HepG2 (cell line): ENCODE measurements around the gene ANKS6. TPM values are rescaled to one million over a fixed set of nuclear protein-coding genes. Genes with fewer than 3 reads are reported as not detected.
A peak's percentile ranks its signal among the peaks of the same experiment; 100 is the strongest.

Source experiments
- ATAC-seq: fragments of 200-7000 bp; cut with Tn5 transposase; 3 replicates; pipeline ENCODE4 v1.9.1; 2020; ENCODE audit warnings: mild to moderate bottlenecking, moderate library complexity
- BruUV-seq: library from RNA; stranded (reverse); fragments of 400-500 nt; replicated peaks from 2 replicates; lab custom pipeline; 2021; lab: Mats Ljungman, UMichigan
- CTCF ChIA-PET: fragments of 300-600 bp; formaldehyde crosslinking; extraction: SDS; loops from one replicate; lab custom pipeline; 2021; ENCODE audit warnings: low total read pairs, inconsistent platforms, low intra/inter-chr PET ratio; lab: Yijun Ruan, JAX
- POLR2A ChIA-PET: fragments of 350-600 bp; sonication (Branson Sonifier 250); formaldehyde crosslinking; loops from one replicate; lab custom pipeline; 2020; ENCODE audit warnings: antibody characterized with exemption, inconsistent platforms; lab: Yijun Ruan, JAX
- DNase-seq: peaks from one replicate; pipeline ENCODE4 v3.0.0-alpha.2; 2015; ENCODE audit warnings: low spot score
- FAIRE-seq: peaks from 3 replicates; lab custom pipeline; 2011; peaks lifted over from hg19 to GRCh38; lab: Jason Lieb, UNC
- H2AFZ ChIP-seq: one replicate; pipeline ENCODE4 v1.6.1; 2011; ENCODE audit warnings: low read length, inconsistent platforms
- H3K27ac ChIP-seq: fragments of 300-600 bp; 3 replicates; pipeline ENCODE4 v1.8.0; 2011; ENCODE audit warnings: mixed run types, mild to moderate bottlenecking, mixed read lengths, low read length, inconsistent platforms; ENCODE audit not compliant: insufficient read depth; ENCODE audit errors: extremely low read length
- H3K27me3 ChIP-seq, 2 experiments: fragments of 200-600 bp in 1 of 2; 2 replicates in 1 of 2; 3 replicates in 1 of 2; pipeline versions ENCODE4 v1.6.0 to v1.8.0; 2011; ENCODE audit warnings: low read length in 2 of 2, mild to moderate bottlenecking in 2 of 2, moderate library complexity in 2 of 2, inconsistent platforms in 1 of 2; ENCODE audit not compliant: insufficient read depth in 2 of 2, control insufficient read depth in 1 of 2
- H3K36me3 ChIP-seq, 2 experiments: fragments of 200-600 bp in 1 of 2; replicated peaks in 1 of 2; 2 replicates in 1 of 2; 3 replicates in 1 of 2; pipeline versions ENCODE4 v1.5.1 to v1.8.0; 2011; ENCODE audit warnings: low read length in 2 of 2, inconsistent platforms in 1 of 2; ENCODE audit not compliant: insufficient read depth in 2 of 2, control insufficient read depth in 1 of 2
- H3K4me1 ChIP-seq: 2 replicates; pipeline ENCODE4 v1.5.1; 2012; ENCODE audit warnings: low read length, inconsistent platforms; ENCODE audit not compliant: insufficient read depth
- H3K4me2 ChIP-seq: 2 replicates; pipeline ENCODE4 v1.6.0; 2011; ENCODE audit warnings: low read depth, low read length, inconsistent platforms
- H3K4me3 ChIP-seq, 3 experiments: fragments of 200-600 bp in 1 of 3; sonication (generic), shearing (Covaris generic) in 1 of 3; replicated peaks in 1 of 3; 2 replicates each; pipeline ENCODE4 v1.5.1; 2011 to 2016; ENCODE audit warnings: low read length in 3 of 3, inconsistent platforms in 2 of 3, low read depth in 2 of 3, mild to moderate bottlenecking in 2 of 3, control low read depth in 1 of 3, mixed read lengths in 1 of 3; ENCODE audit not compliant: insufficient read depth in 1 of 3
- H3K79me2 ChIP-seq: one replicate; pipeline ENCODE4 v1.6.1; 2011; ENCODE audit warnings: low read length, inconsistent platforms; ENCODE audit not compliant: insufficient read depth
- H3K9ac ChIP-seq: 2 replicates; pipeline ENCODE4 v1.6.0; 2011; ENCODE audit warnings: mild to moderate bottlenecking, low read depth, low read length, inconsistent platforms; ENCODE audit not compliant: insufficient read depth
- H3K9me3 ChIP-seq: 2 replicates; pipeline ENCODE4 v1.5.1; 2012; ENCODE audit warnings: mild to moderate bottlenecking, low read length
- H4K20me1 ChIP-seq: 2 replicates; pipeline ENCODE4 v1.6.0; 2011; ENCODE audit warnings: inconsistent platforms, mild to moderate bottlenecking, low read length, moderate library complexity; ENCODE audit not compliant: insufficient read depth
- CENPT ChIP-seq: sonication (generic); formaldehyde crosslinking; IDR thresholded peaks from 2 replicates; pipeline ENCODE4 v1.8.0; 2022; ENCODE audit warnings: low read depth, mild to moderate bottlenecking, moderate library complexity, missing genetic modification reagents
- GATAD2A ChIP-seq: IDR thresholded peaks from 2 replicates; pipeline ENCODE4 v1.6.1; 2016
- MEIS1 ChIP-seq: sonication (generic); formaldehyde crosslinking; IDR thresholded peaks from 2 replicates; pipeline ENCODE4 v1.9.0; 2021; ENCODE audit warnings: mild to moderate bottlenecking, missing genetic modification reagents, moderate library complexity, borderline replicate concordance
- MIXL1 ChIP-seq: IDR thresholded peaks from 2 replicates; pipeline ENCODE4 v1.6.1; 2016
- MLLT10 ChIP-seq: sonication (generic); formaldehyde crosslinking; IDR thresholded peaks from 2 replicates; pipeline ENCODE4 v1.4.0; 2020; ENCODE audit warnings: missing genetic modification reagents
- RBM22 ChIP-seq: fragments of 200-400 bp; formaldehyde crosslinking; optimal IDR thresholded peaks from 2 replicates; pipeline ENCODE3; 2017; ENCODE audit warnings: mild to moderate bottlenecking, low read length, moderate library complexity
- TEAD2 ChIP-seq: sonication (generic); formaldehyde crosslinking; IDR thresholded peaks from 2 replicates; pipeline ENCODE4 v1.9.0; 2021; ENCODE audit warnings: missing genetic modification reagents
- TRIM24 ChIP-seq: sonication (generic); formaldehyde crosslinking; IDR thresholded peaks from 2 replicates; pipeline ENCODE4 v1.8.0; 2022; ENCODE audit warnings: mild to moderate bottlenecking, missing genetic modification reagents
- ZBTB3 ChIP-seq: sonication (generic); formaldehyde crosslinking; IDR thresholded peaks from 2 replicates; pipeline ENCODE4 v1.4.0; 2020; ENCODE audit warnings: low read depth, mild to moderate bottlenecking, moderate library complexity, missing genetic modification reagents, borderline replicate concordance
- ZNF10 ChIP-seq: sonication (generic); formaldehyde crosslinking; IDR thresholded peaks from 2 replicates; pipeline ENCODE4 v1.4.0; 2020; ENCODE audit warnings: mild to moderate bottlenecking, low read depth, missing genetic modification reagents, borderline replicate concordance
- ZNF234 ChIP-seq: sonication (generic); formaldehyde crosslinking; conservative IDR thresholded peaks from 2 replicates; pipeline ENCODE4 v1.5.1; 2020; ENCODE audit warnings: mild to moderate bottlenecking, missing genetic modification reagents
- ZNF296 ChIP-seq: sonication (generic); formaldehyde crosslinking; conservative IDR thresholded peaks from 2 replicates; pipeline ENCODE4 v1.5.0; 2020; ENCODE audit warnings: mild to moderate bottlenecking, missing genetic modification reagents
- ZNF589 ChIP-seq: sonication (generic); formaldehyde crosslinking; conservative IDR thresholded peaks from 2 replicates; pipeline ENCODE4 v1.8.0; 2022; ENCODE audit warnings: mild to moderate bottlenecking, moderate library complexity, missing genetic modification reagents
- ZNF607 ChIP-seq: sonication (generic); formaldehyde crosslinking; IDR thresholded peaks from 2 replicates; pipeline ENCODE4 v1.5.1; 2020; ENCODE audit warnings: missing genetic modification reagents, mild to moderate bottlenecking, borderline replicate concordance
- ZNF878 ChIP-seq: sonication (generic); formaldehyde crosslinking; IDR thresholded peaks from 2 replicates; pipeline ENCODE4 v1.8.1; 2023; ENCODE audit warnings: mild to moderate bottlenecking, missing genetic modification reagents, moderate library complexity
- WGBS: methylation state at CpG from one replicate; pipeline ENCODE4 v1.1.6; 2017; ENCODE audit warnings: low lambda C conversion rate; 5-methylcytosine and 5-hydroxymethylcytosine counted together
- in situ Hi-C: cut with HindIII; loops from 2 replicates; pipeline ENCODE4 v1.10.0; 2017; ENCODE audit warnings: low pct_unique_long_range_greater_than_20kb; ENCODE audit not compliant: extremely low pct_ligation_motif_present
- intact Hi-C: fragments of 100-400 bp; cut with micrococcal nuclease; formaldehyde crosslinking; loops from one replicate; pipeline ENCODE4 v1.10.0; 2022; ENCODE audit not compliant: unreplicated experiment
- polyA plus RNA-seq, 8 experiments: library from polyadenylated mRNA; depleted of rRNA in 3 of 8; stranded (reverse) in 7 of 8; unstranded in 1 of 8; fragments of >200 nt; fragmentation: Illumina TruSeq in 4 of 8; extraction: Trizol in 4 of 8; gene quantifications; 2 replicates each; pipeline versions ENCODE4 v1.2.1 to v1.2.3, GENCODE V29; 2011 to 2016; ENCODE audit warnings: low read depth in 4 of 8, missing spikeins in 1 of 8, mixed read lengths in 1 of 8; ENCODE audit not compliant: insufficient read depth in 1 of 8
- total RNA-seq, 5 experiments: library from RNA; depleted of rRNA; stranded (reverse); fragments of >200 nt; fragmentation: Illumina TruSeq; extraction: Trizol; gene quantifications; 2 replicates each; pipeline ENCODE4 v1.2.3, GENCODE V29; 2016; ENCODE audit warnings: low read depth in 1 of 5
- TF ChIP-seq, protein P1 (sequence below): IDR thresholded peaks from 2 replicates; pipeline ENCODE4 v1.4.0; 2020; ENCODE audit warnings: mild to moderate bottlenecking, missing genetic modification reagents
- TF ChIP-seq, protein P2 (sequence below): IDR thresholded peaks from 2 replicates; pipeline ENCODE4 v1.6.1; 2012; ENCODE audit warnings: inconsistent platforms
- TF ChIP-seq, protein P3 (sequence below): sonication (generic); formaldehyde crosslinking; IDR thresholded peaks from 2 replicates; pipeline ENCODE4 v1.9.0; 2021; ENCODE audit warnings: missing genetic modification reagents, borderline replicate concordance
- TF ChIP-seq, protein P4 (sequence below): IDR thresholded peaks from 2 replicates; pipeline ENCODE4 v1.6.1; 2018; ENCODE audit warnings: missing genetic modification reagents

The ANKS6 gene
- total and polyA plus RNA-seq, 2 of the 13 experiments (the other 11 are each of a cell fraction or from before 2014, with no cell fraction given) = 8.8 to 10.7 TPM

DNA sequence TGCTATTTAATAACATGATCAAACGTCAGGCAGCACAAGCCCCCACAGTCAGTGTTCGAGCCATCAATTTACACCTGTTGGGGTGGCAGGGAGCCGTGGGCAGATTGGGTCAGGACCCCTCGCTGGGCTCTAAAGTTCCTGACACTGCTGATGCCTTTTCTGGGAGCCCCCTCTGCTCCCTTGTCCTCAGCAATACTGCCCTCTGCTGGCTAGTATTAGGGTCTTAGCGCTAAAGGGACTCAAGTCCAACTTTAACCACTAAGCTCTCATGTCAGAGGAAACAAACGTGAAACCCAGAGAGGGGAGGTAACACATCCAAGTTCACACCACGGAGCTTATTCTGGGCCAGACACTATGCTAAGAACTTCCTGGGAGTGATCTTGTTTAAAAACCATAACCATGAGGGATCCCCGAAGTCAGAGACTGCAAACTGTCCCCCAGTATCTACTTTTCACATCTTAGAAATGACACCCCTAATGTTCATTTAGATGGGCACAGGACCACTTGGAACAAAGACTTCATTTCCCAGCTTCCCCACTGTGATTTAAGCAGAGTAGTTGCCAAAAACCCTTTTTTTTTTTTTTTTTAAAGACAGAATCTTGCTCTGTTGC lies 20.4 kb downstream of the ANKS6 start:
- peak; percentile 67 for DNase-seq
- Histone ChIP-seq H3K9ac (no peak overlapping the region), H2AFZ (no peak overlapping the region), H3K36me3 (peaks cover 0 to 1% of the 10 kb centered on the region in 2 experiments; a peak in 1 of 5 replicates), H3K79me2 (no peaks in the 10 kb centered on the region), H3K9me3 (no peaks in the 10 kb centered on the region), H3K4me3 (no peak overlapping the region), H3K27ac (no peak overlapping the region), H4K20me1 (no peaks in the 10 kb centered on the region; the same call in 1 of the 2 replicates), H3K4me1 (peaks cover 26% of the 10 kb centered on the region), H3K27me3 (no peaks in the 10 kb centered on the region), H3K4me2 (no peak overlapping the region)
- intact Hi-C loops (loop anchor here (1.0 kb wide), 1 partner anchor 461 kb away; no protein-coding TSS in a partner anchor), in situ Hi-C loops (loop anchor here (5.0 kb wide), 1 partner anchor 459 kb away; no protein-coding TSS in a partner anchor)
- ATAC-seq = peak; percentile 50
- WGBS = 33% methylated on average over 8 of the region's 8 CpGs
- ChIA-PET CTCF (interaction anchor here (1.1 to 2.3 kb wide), 2 partner anchors 20 to 460 kb away, joined by 4 to 21 read pairs; partner anchors contain the start of gene ANKS6), POLR2A (no interaction called here)
- peak; percentile 55 for FAIRE-seq
- BruUV-seq = no TSS peak
- TF ChIP-seq ZNF607 (CRISPR knock-in tag) = no peak
- TF ChIP-seq ZNF878 (CRISPR knock-in tag) = no peak
- TF ChIP-seq, protein P1, sequence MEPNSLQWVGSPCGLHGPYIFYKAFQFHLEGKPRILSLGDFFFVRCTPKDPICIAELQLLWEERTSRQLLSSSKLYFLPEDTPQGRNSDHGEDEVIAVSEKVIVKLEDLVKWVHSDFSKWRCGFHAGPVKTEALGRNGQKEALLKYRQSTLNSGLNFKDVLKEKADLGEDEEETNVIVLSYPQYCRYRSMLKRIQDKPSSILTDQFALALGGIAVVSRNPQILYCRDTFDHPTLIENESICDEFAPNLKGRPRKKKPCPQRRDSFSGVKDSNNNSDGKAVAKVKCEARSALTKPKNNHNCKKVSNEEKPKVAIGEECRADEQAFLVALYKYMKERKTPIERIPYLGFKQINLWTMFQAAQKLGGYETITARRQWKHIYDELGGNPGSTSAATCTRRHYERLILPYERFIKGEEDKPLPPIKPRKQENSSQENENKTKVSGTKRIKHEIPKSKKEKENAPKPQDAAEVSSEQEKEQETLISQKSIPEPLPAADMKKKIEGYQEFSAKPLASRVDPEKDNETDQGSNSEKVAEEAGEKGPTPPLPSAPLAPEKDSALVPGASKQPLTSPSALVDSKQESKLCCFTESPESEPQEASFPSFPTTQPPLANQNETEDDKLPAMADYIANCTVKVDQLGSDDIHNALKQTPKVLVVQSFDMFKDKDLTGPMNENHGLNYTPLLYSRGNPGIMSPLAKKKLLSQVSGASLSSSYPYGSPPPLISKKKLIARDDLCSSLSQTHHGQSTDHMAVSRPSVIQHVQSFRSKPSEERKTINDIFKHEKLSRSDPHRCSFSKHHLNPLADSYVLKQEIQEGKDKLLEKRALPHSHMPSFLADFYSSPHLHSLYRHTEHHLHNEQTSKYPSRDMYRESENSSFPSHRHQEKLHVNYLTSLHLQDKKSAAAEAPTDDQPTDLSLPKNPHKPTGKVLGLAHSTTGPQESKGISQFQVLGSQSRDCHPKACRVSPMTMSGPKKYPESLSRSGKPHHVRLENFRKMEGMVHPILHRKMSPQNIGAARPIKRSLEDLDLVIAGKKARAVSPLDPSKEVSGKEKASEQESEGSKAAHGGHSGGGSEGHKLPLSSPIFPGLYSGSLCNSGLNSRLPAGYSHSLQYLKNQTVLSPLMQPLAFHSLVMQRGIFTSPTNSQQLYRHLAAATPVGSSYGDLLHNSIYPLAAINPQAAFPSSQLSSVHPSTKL (CRISPR knock-in tag) = no peak
- TF ChIP-seq, protein P2, sequence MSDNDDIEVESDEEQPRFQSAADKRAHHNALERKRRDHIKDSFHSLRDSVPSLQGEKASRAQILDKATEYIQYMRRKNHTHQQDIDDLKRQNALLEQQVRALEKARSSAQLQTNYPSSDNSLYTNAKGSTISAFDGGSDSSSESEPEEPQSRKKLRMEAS = no peak
- no peak for TF ChIP-seq RBM22
- no peak for TF ChIP-seq ZNF234 (CRISPR knock-in tag)
- TF ChIP-seq GATAD2A = no peak
- TF ChIP-seq TRIM24 (CRISPR knock-in tag) = no peak
- no peak for TF ChIP-seq MIXL1 (CRISPR knock-in tag)
- no peak for TF ChIP-seq ZNF10 (CRISPR knock-in tag)
- TF ChIP-seq, protein P3, sequence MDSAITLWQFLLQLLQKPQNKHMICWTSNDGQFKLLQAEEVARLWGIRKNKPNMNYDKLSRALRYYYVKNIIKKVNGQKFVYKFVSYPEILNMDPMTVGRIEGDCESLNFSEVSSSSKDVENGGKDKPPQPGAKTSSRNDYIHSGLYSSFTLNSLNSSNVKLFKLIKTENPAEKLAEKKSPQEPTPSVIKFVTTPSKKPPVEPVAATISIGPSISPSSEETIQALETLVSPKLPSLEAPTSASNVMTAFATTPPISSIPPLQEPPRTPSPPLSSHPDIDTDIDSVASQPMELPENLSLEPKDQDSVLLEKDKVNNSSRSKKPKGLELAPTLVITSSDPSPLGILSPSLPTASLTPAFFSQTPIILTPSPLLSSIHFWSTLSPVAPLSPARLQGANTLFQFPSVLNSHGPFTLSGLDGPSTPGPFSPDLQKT (CRISPR knock-in tag) = no peak
- no peak for TF ChIP-seq ZBTB3 (CRISPR knock-in tag)
- TF ChIP-seq, protein P4, sequence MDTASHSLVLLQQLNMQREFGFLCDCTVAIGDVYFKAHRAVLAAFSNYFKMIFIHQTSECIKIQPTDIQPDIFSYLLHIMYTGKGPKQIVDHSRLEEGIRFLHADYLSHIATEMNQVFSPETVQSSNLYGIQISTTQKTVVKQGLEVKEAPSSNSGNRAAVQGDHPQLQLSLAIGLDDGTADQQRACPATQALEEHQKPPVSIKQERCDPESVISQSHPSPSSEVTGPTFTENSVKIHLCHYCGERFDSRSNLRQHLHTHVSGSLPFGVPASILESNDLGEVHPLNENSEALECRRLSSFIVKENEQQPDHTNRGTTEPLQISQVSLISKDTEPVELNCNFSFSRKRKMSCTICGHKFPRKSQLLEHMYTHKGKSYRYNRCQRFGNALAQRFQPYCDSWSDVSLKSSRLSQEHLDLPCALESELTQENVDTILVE (CRISPR knock-in tag) = no peak
- no peak for TF ChIP-seq MEIS1
- no peak for TF ChIP-seq ZNF296 (CRISPR knock-in tag)
- TF ChIP-seq MLLT10 (CRISPR knock-in tag) = no peak
- no peak for TF ChIP-seq ZNF589 (CRISPR knock-in tag)
- no peak for TF ChIP-seq CENPT (CRISPR knock-in tag)
- no peak for TF ChIP-seq TEAD2 (CRISPR knock-in tag)
